Measurements from ENCODE around the gene PUM2. TPM values are rescaled to one million over a fixed set of nuclear protein-coding genes. Genes with fewer than 3 reads are reported as not detected.

PUM2 gene
- total and polyA plus RNA-seq, 2 of the 13 experiments (the other 11 are each of a cell fraction or from before 2014, with no cell fraction given): 69.6 to 69.8 TPM

GRCh38 chr2:20378891-20379519 lies 28.4 kb upstream of the PUM2 start (continued):
- TF ChIP-seq ELF3 (CRISPR knock-in tag; IDR thresholded peaks at IDR 0.05) (peak; percentile 16; the same call in 1 of the 2 replicates), GTF3A (CRISPR knock-in tag; conservative IDR thresholded peaks at IDR 0.05) (no peak), ZNF614 (CRISPR knock-in tag; IDR thresholded peaks at IDR 0.05; ENCODE audit: borderline replicate concordance) (peak; percentile 85; the same call in 1 of the 2 replicates), TBX2 (CRISPR knock-in tag; IDR thresholded peaks at IDR 0.05; ENCODE audit: borderline replicate concordance) (peak; percentile 62; the same call in 1 of the 2 replicates), GLMP (CRISPR knock-in tag; IDR thresholded peaks at IDR 0.05; ENCODE audit: borderline replicate concordance) (no peak), ZNF354B (CRISPR knock-in tag; IDR thresholded peaks at IDR 0.05) (no peak), AGO1 (IDR thresholded peaks at IDR 0.05; ENCODE audit: low read depth, low read length, poor library complexity, severe bottlenecking) (no peak), ATF2 (CRISPR knock-in tag; IDR thresholded peaks at IDR 0.05) (no peak), ZNF24 (IDR thresholded peaks at IDR 0.05) (no peak), SRSF1 (optimal IDR thresholded peaks at IDR 0.05; ENCODE audit: low read depth, low read length) (no peak), MEF2D (CRISPR knock-in tag; IDR thresholded peaks at IDR 0.05) (0 out of 2 replicates have a peak, but pooled peaks have one; percentile 18), ZNF7 (CRISPR knock-in tag; IDR thresholded peaks at IDR 0.05) (no peak), STAT6 (CRISPR knock-in tag; IDR thresholded peaks at IDR 0.05; ENCODE audit: borderline replicate concordance) (no peak), RFX3 (CRISPR knock-in tag; IDR thresholded peaks at IDR 0.05) (no peak), KDM4B (CRISPR knock-in tag; IDR thresholded peaks at IDR 0.05) (peak; percentile 48; the same call in 1 of the 2 replicates), DR1 (CRISPR knock-in tag; IDR thresholded peaks at IDR 0.05) (no peak), PHF8 (CRISPR knock-in tag; IDR thresholded peaks at IDR 0.05) (peak; percentile 62), SP140L (CRISPR knock-in tag; IDR thresholded peaks at IDR 0.05; ENCODE audit: borderline replicate concordance) (no peak), ZNF317 (CRISPR knock-in tag; IDR thresholded peaks at IDR 0.05) (no peak), ZFY (CRISPR knock-in tag; IDR thresholded peaks at IDR 0.05) (peak; percentile 82), GTF2F1 (IDR thresholded peaks at IDR 0.05; ENCODE audit: low read length) (no peak), TOPORS (CRISPR knock-in tag; IDR thresholded peaks at IDR 0.05) (peak; percentile 86; the same call in 1 of the 2 replicates), SIN3A (IDR thresholded peaks at IDR 0.05; ENCODE audit: borderline replicate concordance, low read depth, low read length) (no peak), MYPOP (CRISPR knock-in tag; IDR thresholded peaks at IDR 0.05) (peak; percentile 74; the same call in 1 of the 2 replicates), ZNF343 (CRISPR knock-in tag; IDR thresholded peaks at IDR 0.05) (no peak), HDAC6 (IDR thresholded peaks at IDR 0.05; ENCODE audit: low read depth, low read length) (no peak)
